Posterior vena cava (tissue), 2 donors: ENCODE results near the gene VAMP4. TPM values are rescaled to one million over a fixed set of nuclear protein-coding genes. Genes with fewer than 3 reads are reported as not detected.
"Not testable (repeated sequence)": the region's sequence is repeated elsewhere in the genome, so short reads cannot be mapped to it uniquely, and the experiment has no call there.

Experiments
- DNase-seq: peaks from one replicate; pipeline ENCODE4 v3.0.0-alpha.2; 2020; ENCODE audit warnings: low spot score
- intact Hi-C, 2 donors: fragments of 100-400 bp; cut with DNase I; formaldehyde crosslinking; loops; one replicate each; pipeline versions ENCODE4 v1.14.1 to v1.14.2; 2022 to 2023
- total RNA-seq, 2 donors: library from RNA; stranded (reverse); fragmentation: NEBNext Ultra II Directional; extraction: Animal tissue kit (Norgen Biotek cat#: 25700); gene quantifications; one replicate each; pipeline ENCODE4 v1.2.1, GENCODE V29; 2021
- donor health status: DM: yes; HTN: yes; CAD: no.
- donor health status: DM: yes; HTN: yes; CAD: no.

The VAMP4 gene
- total RNA-seq, 2 donors from 2014 or later, result 16.8 to 21.0 TPM

DNA sequence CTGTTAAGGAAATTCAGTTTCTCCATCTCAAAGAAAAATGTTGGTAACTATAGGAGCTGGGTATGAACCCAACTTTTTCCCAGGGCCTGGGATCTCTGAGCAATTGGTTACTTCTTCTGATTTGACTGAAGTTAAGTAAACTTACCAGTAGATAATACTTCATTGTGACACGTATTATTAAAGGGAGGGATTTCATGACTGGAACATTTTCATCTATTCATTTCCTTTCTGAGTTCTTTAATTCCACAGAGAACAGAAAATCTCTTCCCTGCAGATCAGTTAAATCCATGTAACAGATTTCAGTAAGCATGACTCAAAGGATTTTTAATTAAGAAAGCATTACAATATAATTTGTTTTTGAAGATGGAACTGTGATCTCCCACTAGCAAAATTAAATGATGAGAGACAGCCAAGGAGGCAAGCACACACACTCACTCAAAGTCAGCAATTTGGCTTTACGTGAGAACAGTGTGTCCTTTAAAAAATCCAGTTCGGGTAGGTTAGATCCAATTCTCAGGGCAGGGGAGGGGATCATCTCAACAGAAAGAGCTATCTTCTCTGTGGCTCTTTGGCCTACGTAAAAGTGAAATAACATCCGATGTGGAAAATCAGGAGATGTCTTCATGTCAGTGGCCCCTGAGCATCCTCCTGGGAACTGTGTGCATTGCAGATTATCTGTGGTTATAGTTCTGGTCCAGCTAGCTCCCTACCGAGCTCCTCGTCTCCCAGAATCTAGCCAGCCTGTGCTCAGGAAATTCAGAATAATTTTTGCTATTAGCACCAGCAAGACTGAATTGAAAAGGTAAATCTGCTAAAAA lies 78.6 kb downstream of the VAMP4 start:
- no peak for DNase-seq
- intact Hi-C loops, result loop anchor here in 1 of 2 donors (5.0 to 10.0 kb wide), 2 partner anchors 52 to 274 kb away; no protein-coding TSS in a partner anchor

DNA sequence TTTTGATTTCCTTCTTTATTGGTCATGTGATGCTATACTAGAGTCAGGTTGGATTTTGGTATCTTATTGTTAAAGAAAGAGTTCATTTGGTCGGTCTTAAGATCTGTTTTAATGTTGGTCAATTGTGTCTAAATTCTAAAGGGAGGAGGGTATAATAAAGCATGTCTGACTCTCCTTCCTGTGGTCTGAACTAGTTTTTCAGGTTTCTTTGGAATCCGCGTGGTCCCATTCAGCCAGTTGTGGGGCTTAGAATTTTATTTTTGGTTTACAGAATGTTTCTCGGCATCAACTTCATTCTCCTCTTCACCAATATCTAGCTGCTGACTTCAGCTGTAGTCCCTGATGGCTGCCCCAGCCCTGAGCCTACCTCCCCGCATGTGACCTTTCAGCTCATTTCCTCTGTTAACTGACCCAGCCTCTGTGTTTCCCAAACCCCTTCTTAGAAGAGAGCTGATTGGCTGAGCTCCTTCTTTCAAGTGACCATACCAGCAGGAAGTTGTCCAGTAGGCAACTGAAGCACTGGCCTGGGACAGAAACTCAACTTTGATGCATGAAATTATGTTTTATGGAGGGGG lies 80.7 kb downstream of the VAMP4 start:
- DNase-seq, result no peak
- intact Hi-C loops, result loop anchor here in 1 of 2 donors (5.0 to 10.0 kb wide), 2 partner anchors 54 to 276 kb away; no protein-coding TSS in a partner anchor

DNA sequence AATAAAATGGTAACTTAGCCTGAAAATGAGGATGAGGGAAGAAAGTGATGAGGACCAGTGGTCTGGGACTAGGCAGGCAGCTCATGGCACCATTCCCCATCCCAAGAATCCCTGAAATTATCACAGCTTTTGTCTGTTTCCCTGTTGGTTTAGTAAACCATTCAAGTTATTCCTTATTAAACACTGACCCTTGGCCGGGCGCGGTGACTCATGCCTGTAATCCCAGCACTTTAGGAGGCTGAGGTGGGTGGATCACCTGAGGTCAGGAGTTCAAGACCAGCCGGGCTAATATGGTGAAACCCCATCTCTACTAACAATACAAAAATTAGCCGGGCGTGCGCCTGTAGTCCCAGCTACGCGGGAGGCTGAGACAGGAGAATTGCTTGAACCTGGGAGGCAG lies 85.7 kb downstream of the VAMP4 start:
- DNase-seq, result not testable (repeated sequence)
- intact Hi-C loops, result loop anchor here in 1 of 2 donors (5.0 kb wide), 1 partner anchor 676 kb away; no protein-coding TSS in a partner anchor

DNA sequence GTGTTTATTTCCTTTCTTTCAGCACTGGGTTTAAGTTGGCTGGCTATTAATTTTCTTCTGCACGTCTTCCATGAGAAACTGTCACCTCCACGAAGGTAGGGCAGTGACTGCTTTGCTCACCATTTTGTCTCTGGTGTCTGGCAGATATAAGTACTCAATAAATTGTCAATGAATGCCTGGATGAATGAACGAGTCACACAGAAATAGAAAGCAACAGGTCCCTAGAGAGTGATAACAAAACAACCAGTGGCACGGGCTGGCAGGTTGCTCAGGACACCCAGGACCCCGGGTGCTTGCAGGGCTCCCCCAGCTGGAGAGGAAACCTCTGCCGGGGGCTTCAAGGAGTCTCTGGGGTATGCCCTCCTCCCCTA lies 86.1 kb downstream of the VAMP4 start:
- no peak for DNase-seq
- intact Hi-C loops, result loop anchor here in 1 of 2 donors (5.0 kb wide), 1 partner anchor 677 kb away; no protein-coding TSS in a partner anchor

DNA sequence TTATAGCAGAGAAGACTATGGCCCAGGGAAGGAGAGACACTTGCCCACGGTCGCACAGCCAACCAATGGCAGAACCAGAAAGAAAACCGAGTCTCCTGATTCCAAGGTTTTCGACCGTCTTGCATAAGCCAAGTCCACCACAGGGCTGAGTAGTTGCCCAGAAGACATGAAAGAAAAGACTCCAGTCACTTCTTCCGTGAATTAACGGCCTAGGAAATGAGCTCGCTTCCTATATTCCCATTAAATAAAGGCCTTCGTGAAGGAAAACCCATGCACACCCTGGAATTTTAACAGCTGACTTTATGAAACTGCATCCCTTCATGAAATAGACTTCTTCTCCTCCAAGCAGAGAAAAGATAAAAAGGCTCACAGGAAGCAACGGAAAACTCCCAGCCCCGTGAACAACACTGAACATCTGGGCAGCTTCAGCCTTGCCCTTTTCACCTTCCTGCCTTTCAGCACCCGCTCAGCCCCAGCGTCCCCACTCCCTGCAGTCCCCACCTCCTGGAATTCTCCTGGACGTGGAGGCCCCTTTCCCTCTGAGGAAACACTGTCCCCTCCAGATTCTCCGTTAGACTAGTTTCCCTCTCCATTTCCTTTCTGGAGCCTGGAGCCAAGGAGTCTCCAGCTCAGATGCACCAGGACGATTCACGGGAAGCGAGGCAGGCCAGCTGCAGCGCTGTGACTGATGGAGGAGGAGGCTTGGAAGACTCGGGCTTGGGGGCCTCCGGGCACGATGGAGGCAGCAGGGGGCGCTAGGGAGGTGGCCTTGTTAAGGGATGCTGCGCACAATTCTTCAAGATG lies 86.7 kb downstream of the VAMP4 start:
- intact Hi-C loops, result loop anchor here in 1 of 2 donors (5.0 kb wide), 1 partner anchor 677 kb away; no protein-coding TSS in a partner anchor
- DNase-seq, result peak; percentile 94

DNA sequence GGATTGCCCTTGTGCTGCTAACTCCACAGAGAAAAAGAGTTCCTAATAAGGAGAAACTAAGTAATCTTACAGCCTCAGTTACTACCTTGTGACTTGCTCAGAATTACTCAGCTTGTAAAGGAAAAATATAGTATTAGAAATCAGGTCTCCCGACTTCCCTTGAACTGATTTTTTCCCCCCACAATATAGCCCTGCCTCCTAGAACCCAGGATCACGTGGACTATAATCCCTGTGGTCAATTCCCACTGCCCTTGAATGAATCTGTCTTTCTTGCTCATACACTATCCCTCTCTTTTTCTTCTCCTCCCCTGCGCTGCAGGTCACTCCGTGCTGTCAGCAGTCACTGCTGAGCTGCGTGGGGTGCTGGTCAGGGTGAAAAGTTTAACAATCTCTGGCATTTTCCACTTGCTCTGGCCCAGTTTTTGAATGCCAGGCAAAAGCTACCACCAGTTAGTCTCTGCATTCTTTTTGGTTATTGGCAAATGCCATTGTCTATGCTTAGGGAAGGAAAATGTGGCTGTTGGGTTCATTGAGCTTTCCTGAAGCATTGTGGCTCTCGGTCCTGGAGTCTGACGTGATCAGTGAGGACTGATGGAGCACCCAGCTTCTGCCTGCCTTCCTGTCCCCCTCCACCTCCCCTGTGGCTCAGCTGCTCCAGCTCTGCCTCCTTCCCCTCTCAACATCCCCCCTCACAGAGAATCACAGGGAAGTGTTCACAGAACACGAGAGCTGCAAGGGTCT lies 87.5 kb downstream of the VAMP4 start:
- no peak for DNase-seq

DNA sequence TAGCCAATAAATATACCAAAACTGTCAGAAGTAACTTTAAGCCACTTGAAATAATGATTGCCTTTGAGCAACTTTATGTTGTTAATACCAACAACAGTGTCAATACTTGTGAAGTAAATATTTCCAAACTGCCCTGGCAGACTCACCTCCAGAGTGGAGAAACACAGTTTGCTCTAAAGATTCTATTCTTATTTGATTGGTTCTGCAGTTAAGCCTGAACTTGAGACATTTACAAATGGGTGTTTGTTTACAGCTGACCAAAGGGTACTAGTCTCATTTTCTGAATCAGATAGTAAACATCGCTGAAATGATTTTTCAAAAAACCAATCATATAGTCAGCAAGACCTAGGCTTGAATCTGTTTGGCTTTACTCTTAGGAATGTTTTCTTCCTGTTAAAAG lies 88.1 kb downstream of the VAMP4 start:
- intact Hi-C loops, result no loop called here
- no peak for DNase-seq

More for the DNA sequence above, 87.5 kb downstream of the VAMP4 start:
- intact Hi-C loops, result no loop called here

DNA sequence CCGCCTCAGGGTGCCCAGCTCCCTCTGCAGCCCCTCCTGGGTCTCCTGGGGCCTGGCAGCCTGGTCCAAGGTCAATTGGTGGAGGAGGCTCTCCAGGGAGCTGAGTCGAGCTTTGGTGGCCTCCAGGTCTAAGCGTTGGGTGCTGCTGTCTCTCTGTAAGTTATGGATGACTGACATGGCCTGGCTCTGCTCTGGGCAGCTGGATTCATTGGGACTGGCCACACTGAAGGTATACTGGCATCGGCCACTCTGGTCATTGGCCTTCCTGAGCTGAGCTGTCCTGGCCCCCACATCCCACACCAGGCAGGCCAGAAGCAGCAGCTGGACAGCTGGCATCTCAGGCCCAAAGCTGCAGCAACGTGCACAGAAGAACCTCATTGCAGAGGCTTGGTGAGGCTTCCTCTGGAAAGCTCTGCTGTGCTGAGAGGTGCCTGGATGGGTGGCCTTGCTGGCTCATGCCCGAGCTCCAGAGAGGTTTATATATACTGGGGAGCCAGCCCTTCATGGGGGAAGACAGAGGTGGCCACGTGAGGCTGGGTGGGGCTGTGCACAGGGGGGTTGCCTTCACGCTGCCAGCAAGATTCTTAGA lies 89.5 kb downstream of the VAMP4 start, which contains the start of gene MYOC:
MYOC (minus strand) TSS at position 455 of the 589 bp plus-strand sequence; CDS start at position 378, 77 bp downstream.
- DNase-seq, result no peak
- intact Hi-C loops, result no loop called here

Other genes with a start within 250 kb of the VAMP4 start
- gene MYOCOS, start 119.8 kb downstream of the VAMP4 start, total RNA-seq, result not detected
- gene MYOC, start 89.4 kb downstream of the VAMP4 start, total RNA-seq, result 10 to 100 TPM; 28.9 to 32.1 TPM
- gene METTL13, start 39.6 kb upstream of the VAMP4 start, total RNA-seq, result 10 to 100 TPM; 14.8 to 19.4 TPM
- 1 to 10 TPM; 4.7 to 4.9 TPM for gene DNM3, start 99.4 kb upstream of the VAMP4 start, total RNA-seq